Panc1 (cell line): ENCODE data around the gene RGS3.

Source experiments
- CTCF ChIP-seq: fragments of 450-650 bp; IDR thresholded peaks from 2 replicates; pipeline ENCODE4 v1.5.1; 2017; ENCODE audit warnings: mild to moderate bottlenecking
- TCF7L2 ChIP-seq: IDR thresholded peaks from 2 replicates; pipeline ENCODE4 v1.6.1; 2011; ENCODE audit warnings: mild to moderate bottlenecking, low read depth, low read length, inconsistent platforms

GRCh38 chr9:113558632-113559502 is 95.3 kb downstream of the RGS3 start:
- TF ChIP-seq CTCF: no peak
- TF ChIP-seq TCF7L2: no peak
